Measurements from ENCODE around the gene MED23. TPM values are rescaled to one million over a fixed set of nuclear protein-coding genes. Genes with fewer than 3 reads are reported as not detected.
A peak's percentile ranks its signal among the peaks of the same experiment; 100 is the strongest.

Gene MED23
- total and polyA plus RNA-seq, 3 experiments from 2014 or later = 15.6 to 36.4 (median 35.1) TPM

DNA sequence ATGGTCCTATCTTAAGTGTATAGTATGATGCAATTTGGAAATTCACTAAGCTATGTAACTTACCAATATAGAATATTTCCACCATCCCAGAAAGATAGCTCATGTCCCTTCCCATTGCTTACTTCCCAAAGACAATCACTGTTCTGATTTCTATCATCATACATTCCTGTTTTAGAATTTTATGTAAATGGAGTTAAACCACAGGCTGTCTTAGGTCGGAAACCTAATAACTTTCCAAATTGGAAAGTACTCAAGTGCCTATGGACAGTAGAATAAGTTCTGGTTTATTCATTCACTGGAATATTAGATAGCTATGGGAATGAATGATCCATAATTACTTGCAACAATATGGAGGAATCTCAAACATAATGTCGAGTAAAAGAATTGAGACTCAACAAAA lies 29.2 kb upstream of the MED23 start:
- Mint-ChIP-seq H3K27me3 (peaks cover 0 to 3% of the 10 kb centered on the region in 2 donors), H3K9me3 (no peaks in the 10 kb centered on the region), H3K36me3 (peaks cover 0 to 4% (median 1%) of the 10 kb centered on the region in 3 donors), H3K4me3 (no peak overlapping the region), H3K4me1 (no peaks in the 10 kb centered on the region), H3K27ac (no peak overlapping the region)
- H3K9me3 ChIP-seq (ENCODE audit: low read length) = no peaks in the 10 kb centered on the region
- ChIA-PET CTCF (no interaction called here), POLR2A (no interaction called here)
- no peak for DNase-seq
- H3K4me3 ChIP-seq (ENCODE audit: low read length) = no peak overlapping the region
- H3K27ac ChIP-seq (ENCODE audit: low read depth, low read length) = no peak overlapping the region
- no peaks in the 10 kb centered on the region for H3K4me1 ChIP-seq (ENCODE audit: insufficient read depth, low read length)
- H3K27me3 ChIP-seq (ENCODE audit: insufficient read depth, low read length, poor library complexity, severe bottlenecking) = no peaks in the 10 kb centered on the region
- no peaks in the 10 kb centered on the region for H3K36me3 ChIP-seq (ENCODE audit: insufficient read depth, low read length)

DNA sequence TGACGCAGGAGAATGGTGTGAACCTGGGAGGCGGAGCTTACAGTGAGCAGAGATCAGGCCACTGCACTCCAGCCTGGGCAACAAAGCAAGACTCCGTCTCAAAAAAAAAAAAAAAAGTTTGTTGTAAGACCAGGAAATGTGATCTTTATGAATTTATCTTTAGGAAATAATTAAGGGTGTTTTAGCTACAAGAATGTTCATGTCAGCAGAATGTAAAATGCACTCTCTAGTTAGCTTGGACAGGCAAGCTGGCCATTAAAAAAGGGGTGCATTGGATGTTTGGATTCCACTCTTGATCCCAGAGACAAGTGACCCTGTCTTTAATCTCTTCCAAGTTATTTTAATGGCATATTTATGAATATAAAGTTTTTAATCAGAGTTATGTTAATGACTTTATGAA lies 28.6 kb upstream of the MED23 start:
- H3K27ac Mint-ChIP-seq = no peak overlapping the region
- no peak overlapping the region for H3K4me3 Mint-ChIP-seq
- no peaks in the 10 kb centered on the region for H3K9me3 ChIP-seq (ENCODE audit: low read length)
- H3K27ac ChIP-seq (ENCODE audit: low read depth, low read length) = no peak overlapping the region
- no peak overlapping the region for H3K4me3 ChIP-seq (ENCODE audit: low read length)
- no peaks in the 10 kb centered on the region for H3K9me3 Mint-ChIP-seq
- peaks cover 0 to 3% of the 10 kb centered on the region in 2 donors for H3K27me3 Mint-ChIP-seq
- peaks cover 0 to 4% (median 1%) of the 10 kb centered on the region in 3 donors for H3K36me3 Mint-ChIP-seq
- H3K36me3 ChIP-seq (ENCODE audit: insufficient read depth, low read length) = no peaks in the 10 kb centered on the region
- H3K4me1 ChIP-seq (ENCODE audit: insufficient read depth, low read length) = no peaks in the 10 kb centered on the region
- no peaks in the 10 kb centered on the region for H3K27me3 ChIP-seq (ENCODE audit: insufficient read depth, low read length, poor library complexity, severe bottlenecking)
- POLR2A ChIA-PET = no interaction called here
- DNase-seq = no peak
- CTCF ChIA-PET = interaction anchor here (1.2 kb wide), 1 partner anchor 473 kb away, joined by 3 read pairs; no protein-coding TSS in a partner anchor
- H3K4me1 Mint-ChIP-seq = no peaks in the 10 kb centered on the region

GRCh38 chr6:131655951-131656350 lies 27.9 kb upstream of the MED23 start:
- peaks cover 0 to 4% (median 1%) of the 10 kb centered on the region in 3 donors for H3K36me3 Mint-ChIP-seq
- H3K4me1 Mint-ChIP-seq = no peaks in the 10 kb centered on the region
- Histone ChIP-seq H3K4me3 (ENCODE audit: low read length) (no peak overlapping the region), H3K27me3 (ENCODE audit: insufficient read depth, low read length, poor library complexity, severe bottlenecking) (no peaks in the 10 kb centered on the region), H3K36me3 (ENCODE audit: insufficient read depth, low read length) (no peaks in the 10 kb centered on the region), H3K9me3 (ENCODE audit: low read length) (no peaks in the 10 kb centered on the region), H3K27ac (ENCODE audit: low read depth, low read length) (no peak overlapping the region), H3K4me1 (ENCODE audit: insufficient read depth, low read length) (no peaks in the 10 kb centered on the region)
- H3K27ac Mint-ChIP-seq = no peak overlapping the region
- no peak overlapping the region for H3K4me3 Mint-ChIP-seq
- CTCF ChIA-PET = interaction anchor here (1.2 kb wide), 1 partner anchor 473 kb away, joined by 3 read pairs; no protein-coding TSS in a partner anchor
- no peaks in the 10 kb centered on the region for H3K9me3 Mint-ChIP-seq
- POLR2A ChIA-PET = no interaction called here
- peaks cover 2 to 3% of the 10 kb centered on the region in 2 donors for H3K27me3 Mint-ChIP-seq
- no peak for DNase-seq

- DNase-seq = no peak
- H3K9me3 ChIP-seq (ENCODE audit: low read length) = no peaks in the 10 kb centered on the region
- H3K27me3 Mint-ChIP-seq = peaks cover 3% of the 10 kb centered on the region in 2 donors
- H3K36me3 Mint-ChIP-seq = peaks cover 0 to 4% (median 1%) of the 10 kb centered on the region in 3 donors
- H3K4me3 Mint-ChIP-seq = no peak overlapping the region
- H3K4me3 ChIP-seq (ENCODE audit: low read length) = no peak overlapping the region
- no peaks in the 10 kb centered on the region for H3K4me1 ChIP-seq (ENCODE audit: insufficient read depth, low read length)
- H3K4me1 Mint-ChIP-seq = no peaks in the 10 kb centered on the region
- ChIA-PET POLR2A (no interaction called here), CTCF (interaction anchor here (1.2 kb wide), 1 partner anchor 472 kb away, joined by 3 read pairs; no protein-coding TSS in a partner anchor)
- H3K9me3 Mint-ChIP-seq = no peaks in the 10 kb centered on the region
- H3K27ac ChIP-seq (ENCODE audit: low read depth, low read length) = no peak overlapping the region
- H3K27me3 ChIP-seq (ENCODE audit: insufficient read depth, low read length, poor library complexity, severe bottlenecking) = no peaks in the 10 kb centered on the region
- no peaks in the 10 kb centered on the region for H3K36me3 ChIP-seq (ENCODE audit: insufficient read depth, low read length)
- H3K27ac Mint-ChIP-seq = no peak overlapping the region
Observed at GRCh38 chr6:131655387-131655786, 27.3 kb upstream of the MED23 start.

- CTCF ChIA-PET = interaction anchor here (1.2 kb wide), 1 partner anchor 26 kb away, joined by 4 read pairs; the partner anchor contains the start of gene MED23
- Mint-ChIP-seq H3K36me3 (peaks cover 0 to 4% (median 1%) of the 10 kb centered on the region in 3 donors), H3K9me3 (no peaks in the 10 kb centered on the region), H3K4me3 (no peak overlapping the region), H3K27ac (no peak overlapping the region), H3K4me1 (no peaks in the 10 kb centered on the region), H3K27me3 (peaks cover 3% of the 10 kb centered on the region in 2 donors)
- H3K4me1 ChIP-seq (ENCODE audit: insufficient read depth, low read length) = no peaks in the 10 kb centered on the region
- POLR2A ChIA-PET = no interaction called here
- H3K36me3 ChIP-seq (ENCODE audit: insufficient read depth, low read length) = no peaks in the 10 kb centered on the region
- no peak overlapping the region for H3K27ac ChIP-seq (ENCODE audit: low read depth, low read length)
- no peaks in the 10 kb centered on the region for H3K9me3 ChIP-seq (ENCODE audit: low read length)
- no peak for DNase-seq
- H3K4me3 ChIP-seq (ENCODE audit: low read length) = no peak overlapping the region
- H3K27me3 ChIP-seq (ENCODE audit: insufficient read depth, low read length, poor library complexity, severe bottlenecking) = no peaks in the 10 kb centered on the region
Observed at GRCh38 chr6:131654326-131654725, 26.3 kb upstream of the MED23 start.

DNA sequence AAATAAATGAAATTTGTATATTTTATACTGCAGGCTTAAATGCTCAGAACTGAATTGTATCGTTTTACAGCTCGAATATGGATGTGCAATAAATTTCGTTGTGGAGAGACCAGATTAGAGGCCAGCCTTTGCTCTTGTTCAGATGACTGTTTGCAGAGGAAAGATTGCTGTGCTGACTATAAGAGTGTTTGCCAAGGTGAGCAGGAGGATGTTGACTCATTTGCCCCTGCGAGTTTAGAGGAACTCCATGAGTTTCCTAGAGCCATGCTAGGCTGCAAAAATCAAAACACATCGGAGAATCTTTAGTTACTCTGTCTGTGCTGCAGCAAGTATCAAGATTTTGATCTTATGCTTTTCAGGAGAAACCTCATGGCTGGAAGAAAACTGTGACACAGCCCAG lies 24.4 kb upstream of the MED23 start:
- Histone ChIP-seq H3K9me3 (ENCODE audit: low read length) (no peaks in the 10 kb centered on the region), H3K4me3 (ENCODE audit: low read length) (no peak overlapping the region), H3K27me3 (ENCODE audit: insufficient read depth, low read length, poor library complexity, severe bottlenecking) (no peaks in the 10 kb centered on the region), H3K4me1 (ENCODE audit: insufficient read depth, low read length) (no peaks in the 10 kb centered on the region), H3K27ac (ENCODE audit: low read depth, low read length) (no peak overlapping the region), H3K36me3 (ENCODE audit: insufficient read depth, low read length) (no peaks in the 10 kb centered on the region)
- CTCF ChIA-PET = no interaction called here
- no peak overlapping the region for H3K27ac Mint-ChIP-seq
- POLR2A ChIA-PET = no interaction called here
- H3K4me1 Mint-ChIP-seq = no peaks in the 10 kb centered on the region
- peaks cover 3 to 7% of the 10 kb centered on the region in 2 donors for H3K27me3 Mint-ChIP-seq
- peaks cover 0 to 4% (median 1%) of the 10 kb centered on the region in 3 donors for H3K36me3 Mint-ChIP-seq
- DNase-seq = no peak
- H3K9me3 Mint-ChIP-seq = no peaks in the 10 kb centered on the region
- no peak overlapping the region for H3K4me3 Mint-ChIP-seq

DNA sequence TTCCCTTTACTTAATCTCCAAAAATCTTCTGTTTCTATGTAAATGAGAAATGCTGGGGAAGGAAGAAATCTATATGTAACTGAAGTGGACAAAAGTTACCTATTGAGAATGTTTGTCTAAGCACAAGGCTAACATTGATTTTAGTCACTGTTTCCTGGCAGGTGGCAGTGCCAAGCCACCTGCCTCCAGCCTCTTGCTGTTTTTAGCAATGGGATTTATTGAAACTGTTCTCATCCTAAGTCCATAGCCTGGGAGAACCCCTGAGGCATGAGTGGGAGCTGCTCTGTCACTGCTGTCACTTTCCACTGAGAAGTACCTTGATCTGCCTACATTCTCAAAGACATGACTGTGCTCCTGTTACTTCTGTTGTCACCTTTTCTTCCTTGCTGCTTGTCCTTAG lies 23.7 kb upstream of the MED23 start:
- Mint-ChIP-seq H3K9me3 (no peaks in the 10 kb centered on the region), H3K27ac (peak overlapping the region in 1 of 8 donors; percentile 38), H3K4me1 (no peaks in the 10 kb centered on the region), H3K4me3 (no peak overlapping the region), H3K27me3 (peaks cover 3 to 7% of the 10 kb centered on the region in 2 donors), H3K36me3 (peaks cover 0 to 4% (median 1%) of the 10 kb centered on the region in 3 donors)
- no peak for DNase-seq
- ChIA-PET CTCF (no interaction called here), POLR2A (no interaction called here)
- H3K9me3 ChIP-seq (ENCODE audit: low read length) = no peaks in the 10 kb centered on the region
- H3K27ac ChIP-seq (ENCODE audit: low read depth, low read length) = no peak overlapping the region
- no peaks in the 10 kb centered on the region for H3K36me3 ChIP-seq (ENCODE audit: insufficient read depth, low read length)
- H3K27me3 ChIP-seq (ENCODE audit: insufficient read depth, low read length, poor library complexity, severe bottlenecking) = no peaks in the 10 kb centered on the region
- H3K4me3 ChIP-seq (ENCODE audit: low read length) = no peak overlapping the region
- H3K4me1 ChIP-seq (ENCODE audit: insufficient read depth, low read length) = no peaks in the 10 kb centered on the region

- H3K9me3 Mint-ChIP-seq = no peaks in the 10 kb centered on the region
- no peak for DNase-seq
- ChIA-PET CTCF (no interaction called here), POLR2A (no interaction called here)
- H3K36me3 ChIP-seq (ENCODE audit: insufficient read depth, low read length) = no peaks in the 10 kb centered on the region
- no peak overlapping the region for H3K4me3 Mint-ChIP-seq
- H3K36me3 Mint-ChIP-seq = no peaks in the 10 kb centered on the region
- no peaks in the 10 kb centered on the region for H3K27me3 ChIP-seq (ENCODE audit: insufficient read depth, low read length, poor library complexity, severe bottlenecking)
- no peak overlapping the region for H3K4me3 ChIP-seq (ENCODE audit: low read length)
- no peaks in the 10 kb centered on the region for H3K4me1 Mint-ChIP-seq
- H3K27me3 Mint-ChIP-seq = peaks cover 1 to 4% of the 10 kb centered on the region in 2 donors
- no peaks in the 10 kb centered on the region for H3K9me3 ChIP-seq (ENCODE audit: low read length)
- H3K27ac Mint-ChIP-seq = no peak overlapping the region
- H3K4me1 ChIP-seq (ENCODE audit: insufficient read depth, low read length) = no peaks in the 10 kb centered on the region
- H3K27ac ChIP-seq (ENCODE audit: low read depth, low read length) = peak overlapping the region; percentile 30
Observed at GRCh38 chr6:131646249-131646670, 18.2 kb upstream of the MED23 start.

All from CD8-positive, alpha-beta memory T cell (primary cell).